Measurements from ENCODE around the gene SLC26A1. TPM values are rescaled to one million over a fixed set of nuclear protein-coding genes. Genes with fewer than 3 reads are reported as not detected.

SLC26A1 gene
- total RNA-seq, 1 experiment from 2014 or later: 0.22 TPM

DNA sequence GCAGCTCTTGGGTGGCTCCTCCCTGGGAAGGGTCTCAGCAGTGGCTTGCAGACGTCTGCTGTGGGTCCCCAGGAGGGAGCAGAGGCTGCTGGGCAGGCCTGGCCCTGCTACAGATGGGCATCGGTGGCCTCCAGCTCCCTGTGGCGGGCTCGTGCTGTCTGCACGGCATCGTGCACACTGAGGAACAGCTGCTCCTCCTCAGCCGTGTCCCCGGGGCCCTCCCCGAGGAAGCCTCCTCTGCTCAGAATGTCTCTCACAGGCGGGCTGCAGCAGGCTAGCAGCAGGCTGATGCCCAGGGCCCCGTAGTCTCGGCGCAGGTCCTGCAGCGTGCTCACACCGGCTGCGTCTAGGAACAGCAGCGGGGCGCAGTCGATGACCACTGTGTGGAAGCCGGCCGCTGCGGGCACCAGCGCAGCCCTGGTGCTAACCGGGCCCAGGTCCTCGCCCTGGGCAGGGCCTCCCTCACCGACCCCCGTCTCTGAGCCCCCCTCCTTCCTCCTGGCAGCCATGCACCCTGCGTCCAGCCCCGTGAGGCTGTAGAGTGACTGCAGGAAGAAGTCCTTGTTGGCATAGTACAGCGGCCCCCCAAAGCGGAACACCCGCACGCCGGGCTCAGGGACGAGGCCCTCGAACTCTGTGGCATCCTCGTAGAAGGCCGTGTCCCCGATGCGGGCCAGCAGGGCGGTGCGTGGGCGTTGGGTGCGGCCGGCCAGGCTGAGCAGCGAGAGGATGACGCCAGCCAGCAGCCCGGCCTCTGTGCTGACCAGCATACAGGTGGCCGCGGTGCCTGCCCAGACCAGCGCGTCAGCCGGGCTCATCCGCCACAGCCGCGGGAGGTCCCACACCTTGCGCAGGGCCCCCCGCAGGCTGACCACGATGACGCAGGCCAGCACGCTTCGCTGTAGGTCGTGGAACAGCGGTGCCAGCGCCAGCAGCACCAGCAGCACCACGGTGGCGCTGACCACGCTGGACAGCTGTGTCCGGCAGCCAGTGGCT lies 4.2 kb downstream of the SLC26A1 start:
- RAD21 ChIA-PET (ENCODE audit: low non-redundant PET in 1 of 2, low total read pairs in 2 of 2, uncharacterized antibody in 2 of 2, unreplicated experiment in 2 of 2): no interaction called here
- BruUV-seq (replicated peaks): no TSS peak
- H3K27me3 ChIP-seq (ENCODE audit: insufficient read depth, low read length): no peaks in the 10 kb centered on the region
- H3K9ac ChIP-seq (ENCODE audit: low read length): no peak overlapping the region
- H3K36me3 ChIP-seq (ENCODE audit: control insufficient read depth in 1 of 2, insufficient read depth in 2 of 2, low read length in 2 of 2): no peaks in the 10 kb centered on the region
- DNase-seq (ENCODE audit: low read depth, low spot score) (no peak), ATAC-seq (no peak)
- TF ChIP-seq, protein P1, sequence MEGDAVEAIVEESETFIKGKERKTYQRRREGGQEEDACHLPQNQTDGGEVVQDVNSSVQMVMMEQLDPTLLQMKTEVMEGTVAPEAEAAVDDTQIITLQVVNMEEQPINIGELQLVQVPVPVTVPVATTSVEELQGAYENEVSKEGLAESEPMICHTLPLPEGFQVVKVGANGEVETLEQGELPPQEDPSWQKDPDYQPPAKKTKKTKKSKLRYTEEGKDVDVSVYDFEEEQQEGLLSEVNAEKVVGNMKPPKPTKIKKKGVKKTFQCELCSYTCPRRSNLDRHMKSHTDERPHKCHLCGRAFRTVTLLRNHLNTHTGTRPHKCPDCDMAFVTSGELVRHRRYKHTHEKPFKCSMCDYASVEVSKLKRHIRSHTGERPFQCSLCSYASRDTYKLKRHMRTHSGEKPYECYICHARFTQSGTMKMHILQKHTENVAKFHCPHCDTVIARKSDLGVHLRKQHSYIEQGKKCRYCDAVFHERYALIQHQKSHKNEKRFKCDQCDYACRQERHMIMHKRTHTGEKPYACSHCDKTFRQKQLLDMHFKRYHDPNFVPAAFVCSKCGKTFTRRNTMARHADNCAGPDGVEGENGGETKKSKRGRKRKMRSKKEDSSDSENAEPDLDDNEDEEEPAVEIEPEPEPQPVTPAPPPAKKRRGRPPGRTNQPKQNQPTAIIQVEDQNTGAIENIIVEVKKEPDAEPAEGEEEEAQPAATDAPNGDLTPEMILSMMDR (IDR thresholded peaks at IDR 0.05 in 2 of 3, conservative IDR thresholded peaks at IDR 0.05 in 1 of 3; ENCODE audit: borderline replicate concordance in 1 of 3, insufficient read depth in 1 of 3, low read depth in 2 of 3, low read length in 2 of 3): no peak
- TF ChIP-seq EZH2 (IDR thresholded peaks at IDR 0.05): no peak
- TF ChIP-seq JUND (IDR thresholded peaks at IDR 0.05): no peak
- TF ChIP-seq EZH2phosphoT487 (IDR thresholded peaks at IDR 0.05; ENCODE audit: borderline replicate concordance): no peak
- no peak for TF ChIP-seq ELF1 (IDR thresholded peaks at IDR 0.05; ENCODE audit: borderline replicate concordance, low read depth)
- TF ChIP-seq ZFX (IDR thresholded peaks at IDR 0.05): no peak
- TF ChIP-seq SRF (IDR thresholded peaks at IDR 0.05; ENCODE audit: low read depth): no peak
- TF ChIP-seq CBX3 (IDR thresholded peaks at IDR 0.05; ENCODE audit: low read depth): no peak
- TF ChIP-seq, protein P2, sequence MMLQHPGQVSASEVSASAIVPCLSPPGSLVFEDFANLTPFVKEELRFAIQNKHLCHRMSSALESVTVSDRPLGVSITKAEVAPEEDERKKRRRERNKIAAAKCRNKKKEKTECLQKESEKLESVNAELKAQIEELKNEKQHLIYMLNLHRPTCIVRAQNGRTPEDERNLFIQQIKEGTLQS (IDR thresholded peaks at IDR 0.05): no peak
- TF ChIP-seq FOSL1 (IDR thresholded peaks at IDR 0.05; ENCODE audit: low read depth): no peak
- TF ChIP-seq YY1 (IDR thresholded peaks at IDR 0.05; ENCODE audit: extremely low read depth, insufficient replicate concordance, low read depth, low read length): no peak
- no peak for TF ChIP-seq ZNF274 (IDR thresholded peaks at IDR 0.05; ENCODE audit: low read depth, low read length)
- TF ChIP-seq, protein P3, sequence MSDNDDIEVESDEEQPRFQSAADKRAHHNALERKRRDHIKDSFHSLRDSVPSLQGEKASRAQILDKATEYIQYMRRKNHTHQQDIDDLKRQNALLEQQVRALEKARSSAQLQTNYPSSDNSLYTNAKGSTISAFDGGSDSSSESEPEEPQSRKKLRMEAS (IDR thresholded peaks at IDR 0.05): no peak
- no peak for TF ChIP-seq SP1 (IDR thresholded peaks at IDR 0.05; ENCODE audit: low read depth)
- no peak for TF ChIP-seq POLR2AphosphoS5 (IDR thresholded peaks at IDR 0.05; ENCODE audit: low read depth, low read length)
- TF ChIP-seq, protein P4, sequence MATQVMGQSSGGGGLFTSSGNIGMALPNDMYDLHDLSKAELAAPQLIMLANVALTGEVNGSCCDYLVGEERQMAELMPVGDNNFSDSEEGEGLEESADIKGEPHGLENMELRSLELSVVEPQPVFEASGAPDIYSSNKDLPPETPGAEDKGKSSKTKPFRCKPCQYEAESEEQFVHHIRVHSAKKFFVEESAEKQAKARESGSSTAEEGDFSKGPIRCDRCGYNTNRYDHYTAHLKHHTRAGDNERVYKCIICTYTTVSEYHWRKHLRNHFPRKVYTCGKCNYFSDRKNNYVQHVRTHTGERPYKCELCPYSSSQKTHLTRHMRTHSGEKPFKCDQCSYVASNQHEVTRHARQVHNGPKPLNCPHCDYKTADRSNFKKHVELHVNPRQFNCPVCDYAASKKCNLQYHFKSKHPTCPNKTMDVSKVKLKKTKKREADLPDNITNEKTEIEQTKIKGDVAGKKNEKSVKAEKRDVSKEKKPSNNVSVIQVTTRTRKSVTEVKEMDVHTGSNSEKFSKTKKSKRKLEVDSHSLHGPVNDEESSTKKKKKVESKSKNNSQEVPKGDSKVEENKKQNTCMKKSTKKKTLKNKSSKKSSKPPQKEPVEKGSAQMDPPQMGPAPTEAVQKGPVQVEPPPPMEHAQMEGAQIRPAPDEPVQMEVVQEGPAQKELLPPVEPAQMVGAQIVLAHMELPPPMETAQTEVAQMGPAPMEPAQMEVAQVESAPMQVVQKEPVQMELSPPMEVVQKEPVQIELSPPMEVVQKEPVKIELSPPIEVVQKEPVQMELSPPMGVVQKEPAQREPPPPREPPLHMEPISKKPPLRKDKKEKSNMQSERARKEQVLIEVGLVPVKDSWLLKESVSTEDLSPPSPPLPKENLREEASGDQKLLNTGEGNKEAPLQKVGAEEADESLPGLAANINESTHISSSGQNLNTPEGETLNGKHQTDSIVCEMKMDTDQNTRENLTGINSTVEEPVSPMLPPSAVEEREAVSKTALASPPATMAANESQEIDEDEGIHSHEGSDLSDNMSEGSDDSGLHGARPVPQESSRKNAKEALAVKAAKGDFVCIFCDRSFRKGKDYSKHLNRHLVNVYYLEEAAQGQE (IDR thresholded peaks at IDR 0.05; ENCODE audit: low read depth): no peak
- no peak for TF ChIP-seq CEBPB (IDR thresholded peaks at IDR 0.05; ENCODE audit: low read depth)
- no peak for TF ChIP-seq POLR2A (IDR thresholded peaks at IDR 0.05; ENCODE audit: borderline replicate concordance, extremely low read depth, insufficient read depth, insufficient read length)
- H3K4me1 ChIP-seq (ENCODE audit: control insufficient read depth in 1 of 2, insufficient read depth in 2 of 2, low read length in 2 of 2): peaks cover 23 to 59% of the 10 kb centered on the region in 2 experiments
- H4K20me1 ChIP-seq (ENCODE audit: insufficient read depth): no peaks in the 10 kb centered on the region
- peak overlapping the region; percentile 12; the same call in 1 of the 2 replicates for H3K27ac ChIP-seq (ENCODE audit: low read depth, low read length)
- CTCF ChIA-PET: no interaction called here
- H3K9me2 ChIP-seq (ENCODE audit: insufficient read depth): no peaks in the 10 kb centered on the region
- POLR2A ChIA-PET: no interaction called here
- intact Hi-C loops (cut with micrococcal nuclease): loop anchor here (10.0 kb wide), 2 partner anchors 224 to 384 kb away; no protein-coding TSS in a partner anchor
- no peaks in the 10 kb centered on the region for H3K9me3 ChIP-seq (ENCODE audit: control insufficient read depth in 1 of 2, insufficient read depth in 1 of 2, low read depth in 1 of 2, low read length in 2 of 2)
- H3K4me3 ChIP-seq (replicated peaks in 1 of 2; ENCODE audit: low read depth in 1 of 2, low read length in 2 of 2): no peak overlapping the region
- no peaks in the 10 kb centered on the region for H3K79me2 ChIP-seq (ENCODE audit: insufficient read depth, low read length)
- H2AFZ ChIP-seq (ENCODE audit: low read depth, low read length, poor library complexity, severe bottlenecking): no peak overlapping the region
- H3K4me2 ChIP-seq (ENCODE audit: low read length): peak overlapping the region; percentile 96; the same call in 1 of the 2 replicates
